Smooth muscle cell (in vitro differentiated cells): Measurements from ENCODE around the gene CHCHD3. TPM values are rescaled to one million over a fixed set of nuclear protein-coding genes. Genes with fewer than 3 reads are reported as not detected.

Experiments used
- DNase-seq: peaks from one replicate; lab custom pipeline; 2025; ENCODE audit not compliant: unreplicated experiment; lab: John Stamatoyannopoulos, UW
- H2AFZ ChIP-seq: fragments of 200-600 bp; sonication (generic); 2 replicates; pipeline ENCODE4 v1.6.0; 2016; ENCODE audit warnings: antibody characterized with exemption, low read depth, mild to moderate bottlenecking
- H3F3A ChIP-seq: fragments of 200-600 bp; sonication (generic); 2 replicates; pipeline ENCODE4 v1.6.0; 2017; ENCODE audit warnings: antibody characterized with exemption, low read depth
- H3K27ac ChIP-seq: fragments of 200-600 bp; sonication (generic); 2 replicates; pipeline ENCODE4 v1.5.1; 2016; ENCODE audit warnings: low read depth, mild to moderate bottlenecking
- H3K27me3 ChIP-seq: fragments of 200-600 bp; sonication (generic); 2 replicates; pipeline ENCODE4 v1.6.1; 2016; ENCODE audit warnings: low read depth, mild to moderate bottlenecking
- H3K36me3 ChIP-seq: fragments of 200-600 bp; sonication (generic); 2 replicates; pipeline ENCODE4 v1.5.1; 2016; ENCODE audit warnings: low read depth
- H3K4me1 ChIP-seq: fragments of 200-600 bp; sonication (generic); 2 replicates; pipeline ENCODE4 v1.5.1; 2016; ENCODE audit warnings: low read depth
- H3K4me2 ChIP-seq: fragments of 200-600 bp; sonication (generic); 2 replicates; pipeline ENCODE4 v1.6.0; 2016; ENCODE audit warnings: mild to moderate bottlenecking
- H3K4me3 ChIP-seq: fragments of 200-600 bp; sonication (generic); 2 replicates; pipeline ENCODE4 v1.5.1; 2016; ENCODE audit warnings: mild to moderate bottlenecking
- H3K79me2 ChIP-seq: fragments of 200-600 bp; sonication (generic); 2 replicates; pipeline ENCODE4 v1.6.0; 2016; ENCODE audit warnings: low read depth, mild to moderate bottlenecking
- H3K9ac ChIP-seq: fragments of 200-600 bp; sonication (generic); 2 replicates; pipeline ENCODE4 v1.6.0; 2016; ENCODE audit warnings: low read depth
- H3K9me3 ChIP-seq: fragments of 200-600 bp; sonication (generic); replicated peaks from 2 replicates; pipeline ENCODE4 v1.5.1; 2016; ENCODE audit warnings: low read depth
- H4K20me1 ChIP-seq: fragments of 200-600 bp; sonication (generic); 2 replicates; pipeline ENCODE4 v1.6.0; 2016; ENCODE audit warnings: low read depth
- CTCF ChIP-seq: fragments of 200-600 bp; sonication (generic); IDR thresholded peaks from 2 replicates; pipeline ENCODE4 v1.5.1; 2017; ENCODE audit warnings: borderline replicate concordance, mild to moderate bottlenecking, antibody characterized with exemption; ENCODE audit not compliant: insufficient read depth, poor library complexity, severe bottlenecking
- WGBS: methylation state at CpG from one replicate; pipeline ENCODE4 v1.1.7; 2016; ENCODE audit warnings: low lambda C conversion rate; 5-methylcytosine and 5-hydroxymethylcytosine counted together
- polyA plus RNA-seq: library from polyadenylated mRNA; unstranded; fragments of >200 nt; fragmentation: Nextera tagmentation; extraction: Ambion mirVana; gene quantifications from 2 replicates; pipeline ENCODE4 v1.2.1, GENCODE V29; 2016
- total RNA-seq: library from RNA; depleted of rRNA; stranded (reverse); fragments of >200 nt; gene quantifications from 2 replicates; pipeline ENCODE4 v1.2.3, GENCODE V29; 2014

CHCHD3 gene
- total and polyA plus RNA-seq, 2 experiments from 2014 or later: 49.8 to 59.2 TPM

- peaks cover 31% of the 10 kb centered on the region for H3K79me2 ChIP-seq
- H3K4me3 ChIP-seq: no peak overlapping the region
- H3K27ac ChIP-seq: no peak overlapping the region
- no peaks in the 10 kb centered on the region for H3K36me3 ChIP-seq
- peaks cover 13% of the 10 kb centered on the region for H3K4me1 ChIP-seq
- H3K27me3 ChIP-seq: no peaks in the 10 kb centered on the region
- H2AFZ ChIP-seq: no peak overlapping the region
- H4K20me1 ChIP-seq: peaks cover 44% of the 10 kb centered on the region
- no peaks in the 10 kb centered on the region for H3K9me3 ChIP-seq
- H3K9ac ChIP-seq: no peak overlapping the region
- TF ChIP-seq CTCF: no peak
- no peaks in the 10 kb centered on the region for H3F3A ChIP-seq
- WGBS: 100% methylated on average over 1 of the region's 1 CpG
- H3K4me2 ChIP-seq: no peak overlapping the region
- DNase-seq: no peak
Observed at GRCh38 chr7:132988117-132988516, 93.8 kb downstream of the CHCHD3 start.

GRCh38 chr7:132980402-132980801 lies 101.5 kb downstream of the CHCHD3 start:
- 97% methylated on average over 1 of the region's 1 CpG for WGBS
- no peak overlapping the region for H3K27ac ChIP-seq

GRCh38 chr7:132979524-132979923 lies 102.4 kb downstream of the CHCHD3 start:
- Histone ChIP-seq H3K79me2 (peaks cover 25% of the 10 kb centered on the region), H3K4me2 (no peak overlapping the region), H3K36me3 (no peaks in the 10 kb centered on the region), H3K27me3 (no peaks in the 10 kb centered on the region), H3F3A (no peaks in the 10 kb centered on the region), H4K20me1 (peaks cover 64% of the 10 kb centered on the region), H3K9ac (no peak overlapping the region), H3K9me3 (no peaks in the 10 kb centered on the region), H2AFZ (no peak overlapping the region), H3K4me1 (peaks cover 6% of the 10 kb centered on the region), H3K27ac (no peak overlapping the region), H3K4me3 (no peak overlapping the region)
- DNase-seq: no peak
- TF ChIP-seq CTCF: no peak

More at GRCh38 chr7:132980402-132980801, 101.5 kb downstream of the CHCHD3 start:
- Histone ChIP-seq H4K20me1 (peaks cover 64% of the 10 kb centered on the region), H3K4me2 (no peak overlapping the region), H3F3A (no peaks in the 10 kb centered on the region), H3K9ac (no peak overlapping the region), H3K36me3 (no peaks in the 10 kb centered on the region), H3K79me2 (peaks cover 25% of the 10 kb centered on the region), H3K27me3 (no peaks in the 10 kb centered on the region), H2AFZ (no peak overlapping the region), H3K9me3 (no peaks in the 10 kb centered on the region), H3K4me3 (no peak overlapping the region), H3K4me1 (peaks cover 6% of the 10 kb centered on the region)
- DNase-seq: no peak
- TF ChIP-seq CTCF: no peak

- H3K9ac ChIP-seq: no peak overlapping the region
- H4K20me1 ChIP-seq: peaks cover 59% of the 10 kb centered on the region
- H3K4me3 ChIP-seq: no peak overlapping the region
- no peaks in the 10 kb centered on the region for H3K27me3 ChIP-seq
- TF ChIP-seq CTCF: no peak
- no peak overlapping the region for H3K4me2 ChIP-seq
- H3F3A ChIP-seq: no peaks in the 10 kb centered on the region
- WGBS: 83% methylated on average over 1 of the region's 1 CpG
- no peak overlapping the region for H2AFZ ChIP-seq
- peaks cover 16% of the 10 kb centered on the region for H3K79me2 ChIP-seq
- H3K4me1 ChIP-seq: peaks cover 6% of the 10 kb centered on the region
- H3K36me3 ChIP-seq: peaks cover 6% of the 10 kb centered on the region
- H3K27ac ChIP-seq: no peak overlapping the region
- H3K9me3 ChIP-seq: no peaks in the 10 kb centered on the region
- no peak for DNase-seq
Observed at GRCh38 chr7:132977234-132977633, 104.7 kb downstream of the CHCHD3 start.
